SK-N-MC (cell line): Measurements from ENCODE around the gene PDE4B.

Source experiments
- EZH2 ChIP-seq: fragments of 200-600 bp; sonication (generic); IDR thresholded peaks from one replicate; pipeline ENCODE4 v1.6.1; 2017; ENCODE audit warnings: antibody characterized with exemption
- FOXP2 ChIP-seq: optimal IDR thresholded peaks from 2 replicates; pipeline ENCODE3; 2011; ENCODE audit warnings: mild to moderate bottlenecking, moderate library complexity; ENCODE audit not compliant: insufficient read depth; ENCODE audit errors: extremely low read length, control extremely low read depth
- POLR2AphosphoS5 ChIP-seq: IDR thresholded peaks from 2 replicates; pipeline ENCODE4 v1.6.1; 2012; ENCODE audit warnings: mild to moderate bottlenecking, low read depth, low read length, borderline replicate concordance

- TF ChIP-seq POLR2AphosphoS5 (no peak), EZH2 (no peak), FOXP2 (no peak)
Observed at GRCh38 chr1:66346873-66347272, 554.2 kb downstream of the PDE4B start.
